Prostate gland (tissue), 2 donors: ENCODE data around the gene KLRC3. TPM values are rescaled to one million over a fixed set of nuclear protein-coding genes. Genes with fewer than 3 reads are reported as not detected.
"Not testable (repeated sequence)": the region's sequence is repeated elsewhere in the genome, so short reads cannot be mapped to it uniquely, and the experiment has no call there.

Experiments
- DNase-seq: peaks from one replicate; pipeline ENCODE4 v3.0.0-alpha.2; 2019; ENCODE audit warnings: low spot score
- H3K27ac ChIP-seq, 2 donors: fragments of 200-600 bp; sonication (generic); 2 replicates each; pipeline ENCODE4 v1.5.1; 2017 to 2019
- H3K27me3 ChIP-seq: fragments of 200-600 bp; sonication (generic); replicated peaks from 2 replicates; pipeline ENCODE4 v1.5.1; 2019; ENCODE audit not compliant: insufficient read depth
- H3K36me3 ChIP-seq, 2 donors: fragments of 200-600 bp; sonication (generic); 1 replicate in 1 of 2; 2 replicates in 1 of 2; pipeline versions ENCODE4 v1.5.1 to v1.8.1; 2017 to 2019
- H3K4me1 ChIP-seq: fragments of 200-600 bp; sonication (generic); replicated peaks from 2 replicates; pipeline ENCODE4 v1.5.1; 2019
- H3K4me3 ChIP-seq, 2 donors: fragments of 200-600 bp; sonication (generic); 2 replicates each; pipeline ENCODE4 v1.5.1; 2017 to 2019
- H3K9me3 ChIP-seq: fragments of 200-600 bp; sonication (generic); 2 replicates; pipeline ENCODE4 v1.5.1; 2017
- POLR2A ChIP-seq: fragments of 450-650 bp; IDR thresholded peaks from one replicate; pipeline ENCODE4 v1.6.1; 2016; ENCODE audit warnings: antibody characterized with exemption, mild to moderate bottlenecking
- POLR2AphosphoS5 ChIP-seq: sonication (generic); formaldehyde crosslinking; IDR thresholded peaks from one replicate; pipeline ENCODE4 v1.6.1; 2017; ENCODE audit warnings: antibody characterized with exemption
- WGBS: methylation state at CpG from one replicate; pipeline ENCODE4 v1.1.5; 2018; 5-methylcytosine and 5-hydroxymethylcytosine counted together
- intact Hi-C: fragments of 100-400 bp; cut with DNase I; formaldehyde crosslinking; loops from one replicate; pipeline ENCODE4 v1.14.2; 2022
- total RNA-seq, 2 donors: library from RNA; depleted of rRNA; stranded (reverse); fragments of >200 nt; gene quantifications; one replicate each; pipeline ENCODE4 v1.1.0, GENCODE V29; 2016
- TF ChIP-seq, protein P1 (sequence below), 4 experiments: fragments of 200-600 bp in 2 of 4; fragments of 450-650 bp in 2 of 4; sonication (generic) in 2 of 4; IDR thresholded peaks; 1 replicate in 3 of 4; 2 replicates in 1 of 4; pipeline ENCODE4 v1.5.1; 2016 to 2019; ENCODE audit warnings: antibody characterized with exemption in 4 of 4, mild to moderate bottlenecking in 2 of 4, moderate library complexity in 2 of 4

KLRC3 gene
- total RNA-seq, 2 donors from 2014 or later: not detected

DNA sequence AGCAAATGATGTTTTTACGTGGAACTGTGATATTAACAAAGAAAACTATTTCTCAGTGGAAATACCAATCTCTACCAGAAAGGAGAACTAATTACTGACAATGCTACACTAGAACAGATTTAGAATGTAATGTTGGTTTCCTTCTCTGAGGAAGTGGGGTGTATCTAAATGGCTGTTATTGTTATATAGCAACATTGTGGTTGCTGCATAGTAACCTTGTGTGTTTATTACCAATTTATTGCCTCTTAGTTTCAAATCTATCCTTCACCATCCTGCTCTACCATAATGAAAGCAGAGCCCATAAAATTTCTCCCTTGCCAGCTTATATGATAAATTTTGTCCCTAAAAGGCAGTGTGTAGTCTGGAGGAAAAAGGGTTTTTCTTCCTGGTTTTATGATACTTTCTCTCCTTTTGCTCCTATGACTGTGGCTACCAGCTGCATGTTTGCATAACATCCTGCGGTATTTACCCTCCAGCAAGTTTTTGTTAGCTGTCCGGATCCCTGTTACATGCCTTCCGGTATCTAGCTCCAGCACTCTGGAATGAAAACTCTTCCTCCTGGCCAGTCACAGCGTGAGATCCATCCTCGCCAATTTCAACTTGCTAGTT lies 24.9 kb downstream of the KLRC3 start:
- H3K9me3 ChIP-seq: no peaks in the 10 kb centered on the region
- H3K27me3 ChIP-seq: no peaks in the 10 kb centered on the region
- intact Hi-C loops: no loop called here
- TF ChIP-seq POLR2AphosphoS5: peak; percentile 86
- TF ChIP-seq, protein P1, sequence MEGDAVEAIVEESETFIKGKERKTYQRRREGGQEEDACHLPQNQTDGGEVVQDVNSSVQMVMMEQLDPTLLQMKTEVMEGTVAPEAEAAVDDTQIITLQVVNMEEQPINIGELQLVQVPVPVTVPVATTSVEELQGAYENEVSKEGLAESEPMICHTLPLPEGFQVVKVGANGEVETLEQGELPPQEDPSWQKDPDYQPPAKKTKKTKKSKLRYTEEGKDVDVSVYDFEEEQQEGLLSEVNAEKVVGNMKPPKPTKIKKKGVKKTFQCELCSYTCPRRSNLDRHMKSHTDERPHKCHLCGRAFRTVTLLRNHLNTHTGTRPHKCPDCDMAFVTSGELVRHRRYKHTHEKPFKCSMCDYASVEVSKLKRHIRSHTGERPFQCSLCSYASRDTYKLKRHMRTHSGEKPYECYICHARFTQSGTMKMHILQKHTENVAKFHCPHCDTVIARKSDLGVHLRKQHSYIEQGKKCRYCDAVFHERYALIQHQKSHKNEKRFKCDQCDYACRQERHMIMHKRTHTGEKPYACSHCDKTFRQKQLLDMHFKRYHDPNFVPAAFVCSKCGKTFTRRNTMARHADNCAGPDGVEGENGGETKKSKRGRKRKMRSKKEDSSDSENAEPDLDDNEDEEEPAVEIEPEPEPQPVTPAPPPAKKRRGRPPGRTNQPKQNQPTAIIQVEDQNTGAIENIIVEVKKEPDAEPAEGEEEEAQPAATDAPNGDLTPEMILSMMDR (IDR thresholded peaks at IDR 0.05): no peak
- no peak for TF ChIP-seq POLR2A
- H3K4me1 ChIP-seq: peaks cover 4% of the 10 kb centered on the region
- 16% methylated on average over 6 of the region's 6 CpGs for WGBS
- peak overlapping the region; percentile 71 to 77 for H3K27ac ChIP-seq
- H3K36me3 ChIP-seq: no peaks in the 10 kb centered on the region
- no peak overlapping the region for H3K4me3 ChIP-seq
- peak; percentile 75 for DNase-seq

DNA sequence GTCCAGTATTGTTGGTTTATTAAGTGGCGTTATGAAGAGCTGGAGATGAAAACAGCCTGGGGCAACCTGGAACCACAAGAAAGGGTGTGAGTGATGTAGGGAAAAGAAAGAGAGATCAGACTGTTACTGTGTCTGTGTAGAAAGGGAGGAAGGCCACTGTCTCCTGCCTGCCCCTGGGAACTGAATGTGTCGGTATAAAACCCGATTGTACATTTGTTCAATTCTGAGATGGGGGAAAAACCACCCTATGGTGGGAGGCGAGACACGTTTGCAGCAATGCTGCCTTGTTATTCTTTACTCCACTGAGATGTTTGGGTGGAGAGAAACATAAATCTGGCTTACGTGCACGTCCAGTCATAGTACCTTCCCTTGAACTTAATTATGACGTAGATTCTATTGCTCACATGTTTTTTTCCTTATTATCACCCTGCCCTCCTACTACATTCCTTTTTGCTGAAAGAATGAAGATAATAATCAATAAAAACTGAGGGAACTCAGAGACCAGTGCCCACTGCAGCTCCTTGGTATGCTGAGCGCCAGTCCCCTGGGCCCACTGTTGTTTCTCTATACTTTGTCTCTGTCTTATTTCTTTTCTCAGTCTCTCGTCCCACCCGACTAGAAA lies 25.8 kb downstream of the KLRC3 start:
- H3K9me3 ChIP-seq, DNase-seq, H3K27me3 ChIP-seq, H3K36me3 ChIP-seq, H3K4me3 ChIP-seq, H3K4me1 ChIP-seq, intact Hi-C loops: not testable (repeated sequence)
- WGBS: 74% methylated on average over 11 of the region's 11 CpGs
- H3K27ac ChIP-seq: peak overlapping the region; percentile 71 to 77

DNA sequence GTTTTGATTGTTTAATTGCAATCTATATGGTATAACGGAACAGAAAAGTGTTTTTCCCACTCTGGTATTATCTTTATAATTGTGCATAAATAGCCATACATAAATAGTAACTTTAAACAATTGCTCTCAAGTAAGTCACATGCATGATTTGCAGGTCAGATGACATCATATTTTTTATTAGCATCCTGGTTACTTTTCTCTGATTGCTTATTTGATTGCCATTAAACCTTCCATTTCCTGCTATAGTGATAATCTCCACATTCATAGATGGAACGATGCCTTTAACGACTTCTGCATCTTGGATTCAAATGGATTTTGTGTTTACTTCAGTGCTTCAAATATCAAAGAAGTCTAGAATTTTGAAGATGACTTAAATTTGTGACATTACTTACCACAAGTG lies 27.1 kb downstream of the KLRC3 start:
- peaks cover 4% of the 10 kb centered on the region for H3K4me1 ChIP-seq
- intact Hi-C loops: no loop called here

DNA sequence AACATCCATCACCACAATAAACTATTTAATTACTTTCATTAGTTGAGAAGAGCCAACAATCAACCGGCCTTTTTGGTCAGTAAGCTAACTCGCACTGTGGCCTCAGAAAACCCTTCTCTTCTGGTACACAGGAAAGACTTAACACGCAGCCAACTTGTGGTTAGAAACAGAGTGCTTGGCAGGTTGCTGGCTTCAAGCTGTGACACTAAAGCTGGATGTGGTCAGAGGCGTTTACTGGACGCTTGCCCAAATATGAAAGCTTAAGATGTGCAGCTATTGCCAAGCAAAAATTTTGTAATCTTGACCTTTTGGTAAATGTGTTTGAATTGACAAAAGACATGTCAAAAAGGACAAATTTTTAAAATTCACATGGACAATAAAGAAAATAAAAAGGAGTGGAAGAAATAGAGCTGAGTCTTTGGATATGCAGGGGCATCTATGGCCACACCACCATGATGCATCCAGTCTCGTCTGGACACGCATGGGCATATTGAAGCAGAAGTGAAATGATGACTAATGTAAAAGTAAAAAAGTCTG lies 27.9 kb downstream of the KLRC3 start:
- peak; percentile 66 for DNase-seq
- Histone ChIP-seq H3K36me3 (no peaks in the 10 kb centered on the region), H3K9me3 (no peaks in the 10 kb centered on the region), H3K4me1 (peaks cover 4% of the 10 kb centered on the region), H3K27me3 (no peaks in the 10 kb centered on the region), H3K4me3 (no peak overlapping the region), H3K27ac (peak overlapping the region; percentile 20 to 38)
- no peak for TF ChIP-seq POLR2A
- peak; percentile 59 for TF ChIP-seq POLR2AphosphoS5
- intact Hi-C loops: no loop called here
- 36% methylated on average over 7 of the region's 7 CpGs for WGBS

More for the DNA sequence above, 27.1 kb downstream of the KLRC3 start:
- Histone ChIP-seq H3K27ac (no peak overlapping the region), H3K36me3 (no peaks in the 10 kb centered on the region), H3K4me3 (no peak overlapping the region), H3K27me3 (no peaks in the 10 kb centered on the region), H3K9me3 (no peaks in the 10 kb centered on the region)
- TF ChIP-seq POLR2AphosphoS5 (no peak), POLR2A (no peak)
- TF ChIP-seq, protein P1 (IDR thresholded peaks at IDR 0.05): no peak
- no peak for DNase-seq
- 26% methylated on average over 3 of the region's 3 CpGs for WGBS

DNA sequence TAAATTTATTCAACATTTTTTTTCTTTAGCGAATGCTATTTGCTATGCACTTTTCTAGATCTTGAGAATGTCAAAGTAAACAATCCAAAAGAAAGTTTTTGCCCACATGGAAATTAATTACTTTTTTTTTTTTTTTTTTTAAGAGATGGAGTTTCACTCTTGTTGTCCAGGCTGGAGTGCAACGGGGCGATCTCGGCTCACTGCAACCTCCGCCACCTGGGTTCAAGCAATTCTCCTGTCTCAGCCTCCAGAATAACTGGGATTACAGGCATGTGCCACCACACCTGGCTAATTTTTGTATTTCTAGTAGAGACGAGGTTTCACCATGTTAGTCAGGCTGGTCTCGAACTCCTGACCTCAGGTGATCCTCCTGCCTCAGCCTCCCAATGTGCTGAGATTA lies 29.4 kb downstream of the KLRC3 start:
- WGBS: 94% methylated on average over 7 of the region's 7 CpGs
- H3K27me3 ChIP-seq, H3K4me3 ChIP-seq, intact Hi-C loops, DNase-seq, H3K36me3 ChIP-seq, H3K4me1 ChIP-seq, H3K27ac ChIP-seq, H3K9me3 ChIP-seq: not testable (repeated sequence)

DNA sequence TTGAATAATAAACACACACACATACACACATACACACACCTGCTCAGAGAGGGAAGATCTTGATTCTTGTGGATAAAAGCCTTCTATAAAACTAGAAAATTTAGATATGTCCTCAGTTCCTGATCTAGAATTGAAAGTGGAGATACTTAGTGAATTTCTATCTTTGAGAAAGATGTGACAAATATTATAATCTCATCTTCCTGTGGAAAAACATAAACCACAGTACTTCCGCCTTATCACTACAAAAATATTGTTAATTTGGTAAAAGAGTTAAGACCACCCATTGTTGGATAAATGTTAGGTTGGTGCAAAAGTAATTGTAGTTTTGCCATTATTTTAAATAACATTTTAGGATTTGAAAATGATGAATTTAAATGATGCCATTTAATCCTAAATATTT lies 30.5 kb downstream of the KLRC3 start, which contains the start of gene KLRK1:
TSS of gene KLRK1 (minus strand) at position 138 of the 400 bp plus-strand sequence. CDS start 1,231 bp downstream, outside the sequence.
- no peaks in the 10 kb centered on the region for H3K9me3 ChIP-seq
- no peak within 1 kb of the TSS for H3K4me3 ChIP-seq
- no peaks in the 10 kb centered on the region for H3K4me1 ChIP-seq
- no peaks in the 10 kb centered on the region for H3K27me3 ChIP-seq
- TF ChIP-seq POLR2A (no peak), POLR2AphosphoS5 (no peak)
- TF ChIP-seq, protein P1 (IDR thresholded peaks at IDR 0.05): no peak
- no peaks in the 10 kb centered on the region for H3K36me3 ChIP-seq
- no peak for DNase-seq
- H3K27ac ChIP-seq: no peak within 1 kb of the TSS
- intact Hi-C loops: no loop called here
- WGBS: 89% methylated on average over 1 of the region's 1 CpG
